HG03039 (cell line): ENCODE data around the gene BNIP5.
"Not testable (repeated sequence)": the region's sequence is repeated elsewhere in the genome, so short reads cannot be mapped to it uniquely, and the experiment has no call there.

Source experiments
- ATAC-seq: cut with Tn5 transposase; IDR thresholded peaks from one replicate; pipeline ENCODE4 v1.9.1; 2021; ENCODE audit warnings: mild to moderate bottlenecking, moderate library complexity; ENCODE audit not compliant: unreplicated experiment

Gene BNIP5

DNA sequence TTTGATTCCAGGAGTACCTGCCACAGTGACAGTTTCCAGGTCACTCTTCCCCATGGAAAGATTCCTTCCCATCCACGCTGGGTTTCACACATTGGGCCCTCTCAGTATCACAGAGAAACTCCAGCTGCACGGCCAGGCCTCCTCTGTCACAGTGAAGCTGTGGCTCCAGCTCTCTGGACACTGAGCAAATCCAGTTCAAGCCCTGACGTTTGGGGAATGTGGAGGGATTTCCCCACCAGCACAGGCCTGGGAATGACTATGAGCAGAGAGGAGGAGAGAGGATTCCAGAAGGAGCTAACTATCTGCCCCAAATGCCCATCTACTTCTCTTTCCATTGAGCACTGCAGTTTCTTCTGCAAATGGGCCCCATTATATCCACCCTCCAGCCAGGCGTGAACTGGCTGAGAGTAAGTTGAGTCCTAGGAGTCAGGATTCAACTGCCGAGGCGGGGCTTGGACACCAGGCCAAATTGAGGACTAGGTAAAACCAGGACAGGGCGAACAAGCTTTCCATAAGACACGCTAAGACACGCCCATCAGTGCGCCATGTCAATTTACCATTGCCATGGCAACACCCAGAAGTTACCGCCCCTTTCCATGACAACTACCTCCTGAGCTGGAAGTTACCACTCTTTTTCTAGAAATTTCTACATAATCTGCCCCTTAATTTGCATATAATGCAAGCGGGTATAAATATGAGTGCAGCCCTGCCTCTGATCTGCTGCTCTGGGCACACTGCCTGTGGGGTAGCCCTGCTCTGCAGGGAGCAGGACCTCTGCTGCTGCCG, 9.2 kb upstream of the BNIP5 start:
- ATAC-seq = no peak

GRCh38 chr6:36343109-36343680, 6.5 kb upstream of the BNIP5 start:
- no peak for ATAC-seq

DNA sequence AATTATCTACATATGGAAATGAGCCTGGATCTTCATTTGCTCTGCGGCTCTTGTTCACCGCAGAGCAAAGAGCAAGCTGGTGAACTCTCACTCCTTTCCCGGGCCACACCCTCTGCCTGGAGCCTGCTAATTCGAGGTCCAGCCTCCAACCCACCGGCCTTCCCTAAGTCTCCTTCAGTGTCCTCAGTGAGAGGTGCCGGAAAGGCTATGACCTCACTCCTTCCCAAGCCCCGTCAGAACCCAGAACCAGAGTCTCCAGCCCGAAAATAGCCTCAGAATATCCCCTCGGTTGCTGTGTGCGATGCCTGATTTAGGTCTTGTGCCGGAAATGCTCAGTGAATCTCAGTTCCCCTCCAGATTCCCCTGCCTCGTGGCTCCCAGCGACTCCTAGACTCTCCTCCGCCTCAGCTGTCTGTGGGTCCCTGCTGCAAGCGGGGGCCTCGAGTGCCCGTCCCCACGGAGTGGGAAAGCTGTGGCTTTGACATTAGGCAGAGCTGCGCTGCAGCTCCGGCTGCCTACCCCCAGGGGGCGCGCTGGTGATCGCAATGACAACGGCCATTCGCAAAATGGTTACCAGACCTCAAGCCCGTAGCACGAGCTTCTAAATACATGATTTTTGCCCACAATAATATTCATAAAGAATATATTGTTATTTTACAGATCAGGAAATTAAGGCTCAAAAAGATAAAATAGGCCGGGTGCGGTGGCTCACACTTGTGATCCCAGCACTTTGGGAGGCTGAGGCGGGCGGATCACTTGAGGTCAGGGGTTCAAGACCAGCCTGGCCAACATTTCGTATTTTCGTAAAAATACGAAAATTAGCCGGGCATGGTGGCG, 4.1 kb upstream of the BNIP5 start:
- no peak for ATAC-seq

DNA sequence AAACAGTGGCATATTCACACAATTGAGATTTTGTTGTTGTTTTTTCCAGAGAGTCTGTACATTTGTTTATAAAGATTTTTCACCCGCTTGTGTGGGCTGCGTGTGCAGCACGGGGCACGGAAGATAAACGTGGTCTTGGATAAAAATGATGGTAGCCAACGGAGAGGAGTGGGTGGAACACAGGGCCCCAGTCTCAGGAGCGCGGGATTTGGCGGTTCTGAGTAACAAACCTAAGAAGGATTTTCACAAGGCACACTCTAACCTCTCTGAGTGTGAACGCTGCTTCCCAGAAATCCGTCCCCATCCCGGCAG, 3.6 kb upstream of the BNIP5 start:
- ATAC-seq = no peak

DNA sequence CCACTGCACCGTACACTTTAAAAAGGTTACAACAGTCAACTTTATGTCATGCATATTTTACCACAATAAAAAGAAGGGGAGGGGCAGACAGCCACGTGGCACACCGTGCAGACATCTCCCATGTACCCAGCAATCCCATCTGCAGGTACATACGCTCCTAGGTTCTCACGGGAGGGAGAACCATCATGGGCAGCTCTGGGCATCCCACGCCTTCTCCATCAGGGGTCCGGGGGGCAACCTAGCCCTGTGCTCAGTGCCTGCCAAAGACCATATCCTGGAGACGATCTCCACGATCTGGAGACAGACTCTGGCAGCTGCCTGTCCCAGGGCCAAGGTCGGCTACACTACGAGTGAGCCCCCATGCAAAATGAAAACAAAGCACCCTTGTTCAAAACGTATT, 2.5 kb upstream of the BNIP5 start:
- no peak for ATAC-seq

DNA sequence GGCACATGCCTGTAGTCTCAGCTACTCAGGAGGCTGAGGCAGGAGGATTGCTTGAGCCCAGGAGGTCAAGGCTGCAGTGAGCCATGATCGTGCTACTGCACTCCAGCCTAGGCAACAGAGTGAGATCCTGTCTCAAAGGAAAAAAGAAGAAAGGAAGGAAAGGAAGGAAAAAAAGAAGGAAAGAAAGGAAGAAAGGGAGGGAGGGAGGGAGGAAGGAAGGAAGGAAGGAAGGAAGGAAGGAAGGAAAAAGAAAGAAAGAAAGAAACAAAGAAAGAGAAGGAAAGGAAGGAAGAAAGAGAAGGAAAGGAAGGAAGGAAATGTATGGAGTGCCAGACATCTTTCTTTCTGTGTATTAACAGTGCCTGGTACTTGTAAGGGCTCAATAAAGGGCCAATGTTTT, 1.5 kb upstream of the BNIP5 start:
- ATAC-seq = not testable (repeated sequence)

DNA sequence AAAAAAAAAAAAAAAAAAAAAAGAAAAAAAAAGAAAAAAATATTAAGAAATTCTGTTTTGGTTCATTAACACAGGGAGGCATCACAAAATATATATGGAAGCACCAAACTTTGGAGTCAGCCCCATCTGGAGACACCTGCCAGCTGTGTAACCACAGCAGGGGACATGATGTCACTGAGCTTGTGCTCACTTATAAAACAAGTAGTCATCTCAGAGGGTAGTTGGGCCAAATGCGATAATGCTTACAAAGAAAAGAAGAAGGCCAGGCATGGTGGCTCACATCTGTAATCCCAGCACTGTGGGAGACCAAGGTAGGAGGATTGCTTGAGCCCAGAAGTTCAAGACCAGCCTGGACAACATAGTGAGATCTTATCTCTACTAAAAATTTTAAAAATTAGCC, 1.1 kb upstream of the BNIP5 start:
- no peak for ATAC-seq

- no peak for ATAC-seq
These were observed 429 bp downstream of the BNIP5 start for GRCh38 chr6:36336208-36336710.

DNA sequence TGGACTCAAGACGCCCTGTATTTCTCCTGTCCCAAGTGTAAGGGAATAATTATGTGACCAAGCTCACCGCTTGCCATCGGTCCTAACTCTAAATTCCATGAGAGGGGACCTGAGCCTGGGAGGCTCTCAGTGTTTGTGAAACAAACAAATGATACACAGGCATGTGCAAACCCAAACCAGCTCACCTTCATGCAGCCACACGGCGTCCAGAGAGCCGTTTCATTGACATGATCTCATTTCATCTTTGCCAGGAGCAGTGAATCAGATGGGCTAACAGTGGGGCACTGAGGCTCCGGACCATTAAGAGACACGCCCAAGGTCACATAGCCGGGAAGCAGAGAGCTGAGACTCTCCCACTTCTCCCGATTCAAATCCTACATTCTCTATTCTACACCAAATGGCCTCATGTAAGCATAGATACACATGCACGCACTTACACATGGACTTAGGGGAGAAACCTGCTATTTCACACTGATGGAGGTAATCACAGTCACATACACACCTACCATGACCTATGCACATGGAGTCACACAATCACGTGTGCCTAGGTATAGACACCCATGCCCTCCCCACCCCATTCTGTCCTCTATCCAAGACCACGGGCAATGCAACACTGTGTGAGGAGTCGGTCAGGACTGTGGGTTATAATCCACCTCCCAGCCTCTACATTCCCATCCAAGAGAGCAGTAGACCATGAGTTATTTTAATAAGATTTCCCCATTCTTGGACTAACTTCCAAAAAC, 1.1 kb downstream of the BNIP5 start:
- ATAC-seq = no peak

DNA sequence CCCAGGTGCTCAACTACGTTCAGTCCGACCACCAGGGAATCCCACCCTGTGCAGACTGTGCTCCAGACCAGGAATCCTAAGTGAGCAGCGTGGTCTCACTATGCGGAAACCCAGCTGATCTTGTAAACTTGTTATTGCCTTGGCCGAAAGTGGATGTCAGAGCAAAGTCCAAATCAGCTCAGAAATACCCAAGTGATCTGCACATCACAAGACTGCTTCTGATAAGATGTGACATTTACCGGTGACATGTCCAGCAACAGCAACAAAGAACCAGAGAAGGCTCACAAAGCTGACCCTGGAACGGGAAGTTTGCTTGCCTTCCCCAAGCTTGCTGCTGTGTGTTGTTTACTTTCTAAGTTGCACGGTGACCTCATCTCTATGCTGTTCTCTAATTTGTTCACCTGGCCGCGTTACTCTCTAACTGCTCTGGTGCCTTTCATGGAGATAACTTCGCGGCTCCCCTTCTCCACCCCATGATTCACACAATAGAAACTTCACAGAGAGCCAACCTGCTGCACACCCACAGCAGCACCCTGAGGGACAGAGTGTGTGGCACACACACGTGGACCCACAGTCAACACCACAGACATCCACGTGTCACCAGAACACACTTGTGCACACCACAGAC, 1.7 kb downstream of the BNIP5 start:
- no peak for ATAC-seq

DNA sequence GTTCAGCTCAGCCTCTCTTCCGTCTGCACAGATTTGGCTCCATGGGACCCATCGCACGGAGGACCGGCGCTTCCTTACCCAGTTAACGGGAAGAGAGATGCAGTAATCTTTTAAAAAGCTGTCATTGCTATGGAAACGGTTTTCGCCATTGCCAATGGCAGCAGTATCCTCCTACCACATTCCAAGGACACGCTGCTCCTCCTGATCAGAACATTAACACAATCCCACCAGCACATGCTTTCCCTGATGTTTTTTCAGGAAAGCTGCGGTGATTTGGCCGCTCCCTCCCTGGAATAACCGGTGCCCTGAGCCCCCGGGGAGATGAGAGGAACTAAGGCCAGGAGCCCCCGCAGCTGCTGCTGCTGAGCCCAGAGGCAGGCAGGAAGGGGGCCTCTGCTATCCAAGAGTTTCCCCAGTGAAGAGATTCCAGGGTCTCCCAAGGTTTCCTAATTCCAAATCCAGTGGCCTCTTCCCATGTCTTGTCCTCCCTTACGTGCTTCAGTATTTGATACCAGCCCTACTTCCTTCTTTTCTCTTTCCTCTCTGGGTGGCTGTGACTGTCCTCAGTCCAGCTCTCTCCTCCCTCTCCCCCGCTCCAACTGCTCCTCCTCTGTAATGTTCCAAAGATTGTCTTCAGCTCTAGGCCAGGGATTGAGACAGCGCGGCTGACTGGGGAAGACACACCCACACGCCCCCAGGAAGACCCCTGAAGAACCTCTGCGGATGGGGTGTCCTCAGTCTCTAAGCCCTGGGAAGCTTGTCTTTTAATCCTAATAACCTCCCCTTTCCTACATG, 2.6 kb downstream of the BNIP5 start:
- no peak for ATAC-seq

- no peak for ATAC-seq
These were observed 3.4 kb downstream of the BNIP5 start for GRCh38 chr6:36333171-36333895.

DNA sequence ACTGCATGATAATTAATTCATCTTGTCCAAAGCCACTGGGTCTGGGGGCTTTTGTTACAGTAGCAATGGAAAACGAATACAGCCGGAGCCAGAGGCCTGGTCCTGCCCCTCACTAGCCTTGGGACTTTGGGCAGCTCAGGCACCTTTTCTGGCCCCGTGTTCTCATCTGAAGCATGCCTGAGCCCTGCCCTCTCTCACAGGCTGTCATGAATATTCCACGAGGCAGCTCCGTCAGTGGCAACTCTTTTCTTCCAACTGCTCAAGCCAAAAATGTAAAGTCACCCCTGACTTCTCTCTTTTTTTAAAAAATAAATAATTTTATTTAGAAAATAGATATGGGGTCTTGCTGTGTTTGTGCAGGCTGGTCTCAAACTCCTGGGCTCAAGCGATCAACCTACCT, 5.3 kb downstream of the BNIP5 start:
- ATAC-seq = no peak

- ATAC-seq = no peak
These were observed 6.3 kb downstream of the BNIP5 start for GRCh38 chr6:36330366-36330765.

- ATAC-seq = no peak
These were observed 6.8 kb downstream of the BNIP5 start for GRCh38 chr6:36329798-36330291.

DNA sequence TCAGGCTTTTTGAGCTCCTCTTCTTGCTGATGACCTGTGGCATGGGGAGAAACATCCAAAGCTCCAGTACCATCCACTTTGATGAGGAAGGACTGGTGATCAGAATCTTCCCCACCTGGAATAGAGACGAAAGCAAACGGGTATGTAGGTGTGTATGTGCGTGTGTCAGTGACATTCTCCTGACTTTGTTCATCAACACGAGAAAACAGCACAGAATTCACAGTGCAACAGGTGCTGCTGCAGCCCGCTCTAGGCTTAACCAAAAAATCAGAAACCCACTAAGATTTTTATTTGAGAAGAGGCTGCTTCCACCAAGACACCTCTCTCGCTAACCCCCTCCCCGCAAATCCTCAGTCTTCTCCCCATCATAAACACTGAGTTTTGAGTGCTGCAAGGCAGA, 8.1 kb downstream of the BNIP5 start:
- ATAC-seq = no peak

DNA sequence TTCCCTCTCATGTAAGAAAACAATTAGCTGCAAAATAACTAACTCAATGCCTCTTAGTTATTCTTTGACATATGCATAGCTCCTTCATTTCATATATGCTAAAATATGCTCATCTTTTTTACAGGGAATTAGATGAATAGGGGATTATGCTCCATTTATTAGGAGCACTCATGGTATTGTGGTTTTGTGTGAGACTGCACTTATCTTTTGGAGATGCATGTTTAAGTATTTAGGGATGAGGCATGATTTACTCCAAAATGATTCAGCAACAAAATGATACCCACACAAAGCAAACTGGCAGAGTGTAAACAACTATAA, 8.8 kb downstream of the BNIP5 start:
- ATAC-seq = no peak

DNA sequence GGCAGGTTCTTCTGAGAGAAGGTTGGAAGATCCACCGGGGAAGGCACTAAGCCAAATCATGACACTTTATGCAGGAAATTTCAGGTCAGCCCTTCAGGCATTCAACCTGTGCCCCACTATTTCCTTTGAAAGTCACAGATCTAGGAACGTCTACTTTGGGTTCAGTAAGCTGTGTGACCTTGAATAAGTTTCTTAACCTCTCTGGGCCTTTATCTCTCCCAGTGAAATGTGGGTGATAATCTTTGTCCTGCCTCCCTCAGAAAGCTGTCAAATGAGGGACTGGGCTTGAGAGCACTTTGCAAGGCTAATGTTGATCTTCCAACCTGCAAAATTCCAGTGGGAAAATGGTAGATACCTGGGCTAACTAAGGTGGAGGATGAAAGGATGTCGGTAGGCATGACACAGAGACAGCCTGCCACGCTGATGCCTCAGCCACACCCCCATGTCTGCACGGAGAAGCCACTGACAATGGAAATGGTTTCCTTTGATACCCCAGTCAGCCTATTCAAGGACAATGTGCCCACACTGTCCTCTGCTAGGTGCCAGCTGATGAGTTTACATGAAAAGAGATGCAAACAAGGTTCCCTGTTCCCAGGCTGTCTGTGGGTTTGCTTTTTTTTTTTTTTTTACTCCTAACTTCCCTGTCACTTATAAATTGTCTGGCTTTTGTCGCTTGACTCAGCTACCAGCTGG, 9.3 kb downstream of the BNIP5 start:
- ATAC-seq = no peak
